Measurements from ENCODE around the gene SLC2A4RG. TPM values are rescaled to one million over a fixed set of nuclear protein-coding genes. Genes with fewer than 3 reads are reported as not detected.

The SLC2A4RG gene
- total and polyA plus RNA-seq, 2 of the 4 experiments (the other 2 are of a cell fraction) = 5.0 to 50.3 TPM

- H3K27me3 ChIP-seq (ENCODE audit: control insufficient read depth, insufficient read depth, low read length) = no peaks in the 10 kb centered on the region
- ChIA-PET CTCF (no interaction called here), POLR2A (ENCODE audit: unreplicated experiment) (interaction anchor here (0.7 kb wide), 1 partner anchor 86 kb away, joined by 3 read pairs; the partner anchor contains the start of gene RTEL1)
These were observed 4.6 kb downstream of the SLC2A4RG start for GRCh38 chr20:63744158-63744557.

More at GRCh38 chr20:63744158-63744557, 4.6 kb downstream of the SLC2A4RG start:
- peaks cover 6% of the 10 kb centered on the region for H3K4me1 ChIP-seq (ENCODE audit: control insufficient read depth, insufficient read depth, low read length)
- H2AK9ac ChIP-seq (replicated peaks; ENCODE audit: low read depth, low read length, poor library complexity) = no peak overlapping the region
- H3K27ac ChIP-seq (ENCODE audit: insufficient read depth, low read length) = no peak overlapping the region
- H3K56ac ChIP-seq (ENCODE audit: extremely low read depth, insufficient read depth, low read length) = no peak overlapping the region
- peaks cover 4 to 9% of the 10 kb centered on the region in 2 experiments; a peak in 2 of 4 replicates for H3K79me1 ChIP-seq (ENCODE audit: low read depth in 1 of 2, low read length in 2 of 2)
- no peak overlapping the region for H2BK120ac ChIP-seq (ENCODE audit: low read depth, low read length)
- H3K4ac ChIP-seq (ENCODE audit: low read depth, low read length) = no peak overlapping the region
- H4K8ac ChIP-seq (ENCODE audit: low read depth in 2 of 2, low read length in 2 of 2) = no peak overlapping the region
- no peak overlapping the region for H4K91ac ChIP-seq (ENCODE audit: insufficient read depth, low read depth, low read length)
- no peak overlapping the region for H2BK15ac ChIP-seq (ENCODE audit: low read depth, low read length)
- TF ChIP-seq SMC3 (IDR thresholded peaks at IDR 0.05; ENCODE audit: low read depth, low read length) (no peak), MAFK (IDR thresholded peaks at IDR 0.05; ENCODE audit: low read depth, low read length) (no peak), CHD1 (IDR thresholded peaks at IDR 0.05; ENCODE audit: low read depth, low read length) (no peak), NFE2L2 (IDR thresholded peaks at IDR 0.05; ENCODE audit: low read depth, low read length) (no peak), RCOR1 (IDR thresholded peaks at IDR 0.05; ENCODE audit: insufficient replicate concordance, low read length) (no peak), MXI1 (IDR thresholded peaks at IDR 0.05; ENCODE audit: borderline replicate concordance, low read depth, low read length) (no peak), RFX5 (IDR thresholded peaks at IDR 0.05; ENCODE audit: low read depth, low read length) (no peak), RAD21 (IDR thresholded peaks at IDR 0.05; ENCODE audit: low read length) (no peak), ELK1 (IDR thresholded peaks at IDR 0.05; ENCODE audit: borderline replicate concordance, low read depth, low read length) (no peak), MAZ (IDR thresholded peaks at IDR 0.05; ENCODE audit: borderline replicate concordance, low read depth, low read length) (no peak), BHLHE40 (IDR thresholded peaks at IDR 0.05; ENCODE audit: low read depth, low read length) (no peak), FOS (IDR thresholded peaks at IDR 0.05; ENCODE audit: low read depth, low read length) (no peak), CTCF (conservative IDR thresholded peaks at IDR 0.05; ENCODE audit: low read depth, low read length) (no peak), CEBPB (IDR thresholded peaks at IDR 0.05; ENCODE audit: low read depth, low read length) (no peak), POLR2A (IDR thresholded peaks at IDR 0.05; ENCODE audit: low read depth, low read length) (no peak)
- TF ChIP-seq, protein P1, sequence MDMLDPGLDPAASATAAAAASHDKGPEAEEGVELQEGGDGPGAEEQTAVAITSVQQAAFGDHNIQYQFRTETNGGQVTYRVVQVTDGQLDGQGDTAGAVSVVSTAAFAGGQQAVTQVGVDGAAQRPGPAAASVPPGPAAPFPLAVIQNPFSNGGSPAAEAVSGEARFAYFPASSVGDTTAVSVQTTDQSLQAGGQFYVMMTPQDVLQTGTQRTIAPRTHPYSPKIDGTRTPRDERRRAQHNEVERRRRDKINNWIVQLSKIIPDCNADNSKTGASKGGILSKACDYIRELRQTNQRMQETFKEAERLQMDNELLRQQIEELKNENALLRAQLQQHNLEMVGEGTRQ (IDR thresholded peaks at IDR 0.05; ENCODE audit: low read depth, low read length) = no peak
- H3K4me2 ChIP-seq (ENCODE audit: low read depth, low read length) = no peak overlapping the region
- H4K20me1 ChIP-seq (ENCODE audit: insufficient read depth, low read length) = peaks cover 11% of the 10 kb centered on the region
- no peak overlapping the region for H3K23ac ChIP-seq (ENCODE audit: low read depth, low read length)
- no peak overlapping the region for H3K9ac ChIP-seq (ENCODE audit: low read depth, low read length)
- H2AFZ ChIP-seq (replicated peaks; ENCODE audit: low read length, poor library complexity) = no peak overlapping the region
- in situ Hi-C loops (cut with MboI; ENCODE audit: low sequenced_read_pairs) = no loop called here
- intact Hi-C loops (cut with micrococcal nuclease) = no loop called here
- H2AK5ac ChIP-seq (ENCODE audit: low read depth, low read length) = no peak overlapping the region
- WGBS, 2 experiments (ENCODE audit: extremely low coverage in 2 of 2, insufficient read length in 1 of 2) = 66% methylated on average over 3 of the region's 4 CpGs; no CpG with 5 or more reads in 1 of the 2 experiments
- H3K18ac ChIP-seq (ENCODE audit: low read depth, low read length) = no peak overlapping the region
- no peak overlapping the region for H2BK5ac ChIP-seq (ENCODE audit: low read depth, low read length, poor library complexity, severe bottlenecking)
- H3K9me1 ChIP-seq (ENCODE audit: insufficient read depth, low read length) = no peaks in the 10 kb centered on the region
- no peaks in the 10 kb centered on the region for H3K9me3 ChIP-seq (ENCODE audit: control insufficient read depth, insufficient read depth, low read length)
- H4K5ac ChIP-seq (ENCODE audit: low read depth, low read length) = no peak overlapping the region
- BruUV-seq (replicated peaks) = no TSS peak
- no peak overlapping the region for H2BK20ac ChIP-seq (ENCODE audit: low read depth, low read length)
- H3K14ac ChIP-seq (replicated peaks; ENCODE audit: low read depth, low read length) = no peak overlapping the region
- dilution Hi-C loops (cut with HindIII; ENCODE audit: low sequenced_read_pairs, unreplicated experiment) = no loop called here
- no peak overlapping the region for H3K4me3 ChIP-seq (ENCODE audit: insufficient read depth, low read depth, low read length)
- ATAC-seq (ENCODE audit: low read depth) = no peak
- no peak for DNase-seq
- H3K36me3 ChIP-seq (ENCODE audit: control insufficient read depth, insufficient read depth, low read length) = peaks cover 30% of the 10 kb centered on the region; the same call in 1 of the 2 replicates

All from IMR-90 (cell line).